Stomach smooth muscle (tissue), 2 donors: ENCODE results near the gene TIMM17A.

ENCODE experiments used
- H3K27ac ChIP-seq: one replicate; pipeline ENCODE4 v1.7.0; 2013; ENCODE audit warnings: mild to moderate bottlenecking, low read length, inconsistent platforms
- H3K27me3 ChIP-seq, 2 donors: one replicate each; pipeline ENCODE4 v1.7.0; 2013; ENCODE audit warnings: low read length in 2 of 2; ENCODE audit not compliant: insufficient read depth in 2 of 2, control insufficient read depth in 1 of 2
- H3K36me3 ChIP-seq, 2 donors: one replicate each; pipeline ENCODE4 v1.7.0; 2013; ENCODE audit warnings: low read length in 2 of 2; ENCODE audit not compliant: control insufficient read depth in 2 of 2, insufficient read depth in 2 of 2
- H3K4me1 ChIP-seq: one replicate; pipeline ENCODE4 v1.7.0; 2013; ENCODE audit warnings: low read length; ENCODE audit not compliant: control insufficient read depth, insufficient read depth
- H3K4me3 ChIP-seq, 2 donors: one replicate each; pipeline ENCODE4 v1.7.0; 2013; ENCODE audit warnings: low read length in 2 of 2
- H3K9ac ChIP-seq, 2 donors: one replicate each; pipeline ENCODE4 v1.7.0; 2013; ENCODE audit warnings: low read length in 2 of 2, mild to moderate bottlenecking in 1 of 2
- H3K9me3 ChIP-seq, 2 donors: one replicate each; pipeline ENCODE4 v1.7.0; 2013; ENCODE audit warnings: low read length in 2 of 2; ENCODE audit not compliant: control insufficient read depth in 2 of 2
- donor health status: healthy.
- donor health status: Pancreatic carcinoma.

TIMM17A gene

GRCh38 chr1:201983380-201983805 is 28.1 kb downstream of the TIMM17A start:
- Histone ChIP-seq H3K9me3 (no peaks in the 10 kb centered on the region), H3K27ac (peak overlapping the region; percentile 49), H3K4me1 (peaks cover 13% of the 10 kb centered on the region), H3K9ac (peak overlapping the region; percentile 56 to 79), H3K27me3 (no peaks in the 10 kb centered on the region), H3K4me3 (peak overlapping the region; percentile 61 to 88), H3K36me3 (peaks cover 0 to under 1% of the 10 kb centered on the region in 2 donors)

GRCh38 chr1:201984446-201984845 is 29.1 kb downstream of the TIMM17A start:
- H3K9ac ChIP-seq = no peak overlapping the region
- no peak overlapping the region for H3K4me3 ChIP-seq
- H3K9me3 ChIP-seq = no peaks in the 10 kb centered on the region
- peaks cover 3 to 11% of the 10 kb centered on the region in 2 donors for H3K36me3 ChIP-seq
- H3K27ac ChIP-seq = no peak overlapping the region
- H3K4me1 ChIP-seq = peaks cover 13% of the 10 kb centered on the region
- no peaks in the 10 kb centered on the region for H3K27me3 ChIP-seq

- H3K9me3 ChIP-seq = no peaks in the 10 kb centered on the region
- no peak overlapping the region for H3K9ac ChIP-seq
- H3K27ac ChIP-seq = no peak overlapping the region
- H3K4me3 ChIP-seq = no peak overlapping the region
- H3K4me1 ChIP-seq = peaks cover 13% of the 10 kb centered on the region
- no peaks in the 10 kb centered on the region for H3K27me3 ChIP-seq
- H3K36me3 ChIP-seq = peaks cover 9 to 18% of the 10 kb centered on the region in 2 donors
Measured at GRCh38 chr1:201985355-201985754, 30.1 kb downstream of the TIMM17A start.

GRCh38 chr1:201988601-201989000 is 33.3 kb downstream of the TIMM17A start:
- H3K36me3 ChIP-seq = peaks cover 29 to 33% of the 10 kb centered on the region in 2 donors

GRCh38 chr1:201989354-201990128 is 34.2 kb downstream of the TIMM17A start:
- no peak overlapping the region for H3K27ac ChIP-seq
- H3K4me1 ChIP-seq = no peaks in the 10 kb centered on the region
- H3K9me3 ChIP-seq = no peaks in the 10 kb centered on the region
- H3K27me3 ChIP-seq = no peaks in the 10 kb centered on the region
- no peak overlapping the region for H3K4me3 ChIP-seq
- no peak overlapping the region for H3K9ac ChIP-seq
- H3K36me3 ChIP-seq = peaks cover 34 to 36% of the 10 kb centered on the region in 2 donors

More at GRCh38 chr1:201988601-201989000, 33.3 kb downstream of the TIMM17A start:
- Histone ChIP-seq H3K27me3 (no peaks in the 10 kb centered on the region), H3K4me3 (no peak overlapping the region), H3K4me1 (peaks cover 3% of the 10 kb centered on the region), H3K9ac (no peak overlapping the region), H3K27ac (no peak overlapping the region), H3K9me3 (no peaks in the 10 kb centered on the region)

- H3K27ac ChIP-seq = no peak overlapping the region
Measured at GRCh38 chr1:201990427-201990826, 35.1 kb downstream of the TIMM17A start.

GRCh38 chr1:201999625-202000238 is 44.4 kb downstream of the TIMM17A start:
- H3K4me3 ChIP-seq = no peak overlapping the region
- peaks cover 49 to 60% of the 10 kb centered on the region in 2 donors for H3K36me3 ChIP-seq
- no peak overlapping the region for H3K9ac ChIP-seq
- no peaks in the 10 kb centered on the region for H3K9me3 ChIP-seq
- H3K4me1 ChIP-seq = no peaks in the 10 kb centered on the region
- no peaks in the 10 kb centered on the region for H3K27me3 ChIP-seq
- H3K27ac ChIP-seq = no peak overlapping the region

More at GRCh38 chr1:201990427-201990826, 35.1 kb downstream of the TIMM17A start:
- H3K4me1 ChIP-seq = no peaks in the 10 kb centered on the region
- H3K9me3 ChIP-seq = no peaks in the 10 kb centered on the region
- H3K4me3 ChIP-seq = no peak overlapping the region
- no peak overlapping the region for H3K9ac ChIP-seq
- H3K36me3 ChIP-seq = peaks cover 34 to 36% of the 10 kb centered on the region in 2 donors
- H3K27me3 ChIP-seq = no peaks in the 10 kb centered on the region

GRCh38 chr1:202002507-202002906 is 47.2 kb downstream of the TIMM17A start:
- H3K4me1 ChIP-seq = no peaks in the 10 kb centered on the region
- no peak overlapping the region for H3K9ac ChIP-seq
- no peaks in the 10 kb centered on the region for H3K9me3 ChIP-seq
- H3K4me3 ChIP-seq = no peak overlapping the region
- no peaks in the 10 kb centered on the region for H3K27me3 ChIP-seq
- H3K36me3 ChIP-seq = peaks cover 42 to 53% of the 10 kb centered on the region in 2 donors
- H3K27ac ChIP-seq = no peak overlapping the region

- Histone ChIP-seq H3K27ac (no peak overlapping the region), H3K27me3 (no peaks in the 10 kb centered on the region), H3K9ac (no peak overlapping the region), H3K4me3 (no peak overlapping the region), H3K36me3 (peaks cover 40 to 53% of the 10 kb centered on the region in 2 donors), H3K9me3 (no peaks in the 10 kb centered on the region), H3K4me1 (no peaks in the 10 kb centered on the region)
Measured at GRCh38 chr1:202004711-202005110, 49.4 kb downstream of the TIMM17A start.

- no peak overlapping the region for H3K27ac ChIP-seq
Measured at GRCh38 chr1:202005958-202006357, 50.7 kb downstream of the TIMM17A start.

GRCh38 chr1:202007304-202007703 is 52.0 kb downstream of the TIMM17A start:
- no peaks in the 10 kb centered on the region for H3K27me3 ChIP-seq
- H3K9ac ChIP-seq = no peak overlapping the region
- H3K9me3 ChIP-seq = no peaks in the 10 kb centered on the region
- peaks cover 2% of the 10 kb centered on the region for H3K4me1 ChIP-seq
- H3K27ac ChIP-seq = no peak overlapping the region
- no peak overlapping the region for H3K4me3 ChIP-seq
- peaks cover 28 to 35% of the 10 kb centered on the region in 2 donors for H3K36me3 ChIP-seq

More at GRCh38 chr1:202005958-202006357, 50.7 kb downstream of the TIMM17A start:
- Histone ChIP-seq H3K27me3 (no peaks in the 10 kb centered on the region), H3K4me1 (peaks cover 2% of the 10 kb centered on the region), H3K4me3 (no peak overlapping the region), H3K36me3 (peaks cover 33 to 44% of the 10 kb centered on the region in 2 donors), H3K9ac (no peak overlapping the region), H3K9me3 (no peaks in the 10 kb centered on the region)
